Ovary (tissue), 3 donors: Measurements from ENCODE around the gene TRUB1.

Experiments
- CTCF ChIP-seq, 3 donors: fragments of 450-650 bp in 2 of 3; fragments of 200-600 bp in 1 of 3; IDR thresholded peaks; one replicate each; pipeline versions ENCODE4 v1.5.1 to v1.8.0; 2016 to 2022; ENCODE audit warnings: antibody characterized with exemption in 3 of 3, mild to moderate bottlenecking in 1 of 3
- POLR2A ChIP-seq: fragments of 450-650 bp; IDR thresholded peaks from one replicate; pipeline ENCODE4 v1.6.1; 2017; ENCODE audit warnings: antibody characterized with exemption, mild to moderate bottlenecking, moderate library complexity
- donor health status: DM: no; HTN: no; CAD: no.

GRCh38 chr10:114928818-114929217 is 9.2 kb upstream of the TRUB1 start:
- TF ChIP-seq CTCF (IDR thresholded peaks at IDR 0.05) (no peak), POLR2A (no peak)
